Stimulated activated CD4-positive, alpha-beta T cell treated with anti-CD3 and anti-CD28 coated beads, Interleukin-2, amount 100 ng/mL, for 24 hours (primary cell): ENCODE data around the gene KRTAP3-1.

ENCODE experiments used
- DNase-seq, 2 donors: peaks; one replicate each; pipeline ENCODE4 v3.0.0-alpha.2; 2020

The KRTAP3-1 gene

GRCh38 chr17:40974366-40974765, 34.6 kb downstream of the KRTAP3-1 start:
- no peak for DNase-seq

DNA sequence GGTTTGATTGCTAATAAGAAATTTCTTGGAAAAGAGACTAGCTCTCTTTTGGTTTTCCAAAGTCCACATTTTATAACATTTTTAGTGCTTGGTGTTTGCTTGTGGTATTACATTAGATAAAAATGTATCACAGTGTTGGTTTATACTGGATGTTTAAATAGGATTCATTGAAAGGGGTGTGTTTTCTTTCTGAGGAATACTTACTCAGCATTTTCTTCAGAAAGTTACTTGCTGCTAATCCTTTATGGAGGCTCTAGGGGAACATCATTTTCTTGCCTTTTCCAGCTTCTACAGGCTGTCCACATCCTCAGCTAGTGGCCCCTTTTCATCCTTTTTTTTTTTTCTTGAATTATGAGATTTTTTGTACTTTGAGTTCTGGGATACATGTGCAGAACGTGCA, 41.3 kb downstream of the KRTAP3-1 start:
- DNase-seq, result no peak

DNA sequence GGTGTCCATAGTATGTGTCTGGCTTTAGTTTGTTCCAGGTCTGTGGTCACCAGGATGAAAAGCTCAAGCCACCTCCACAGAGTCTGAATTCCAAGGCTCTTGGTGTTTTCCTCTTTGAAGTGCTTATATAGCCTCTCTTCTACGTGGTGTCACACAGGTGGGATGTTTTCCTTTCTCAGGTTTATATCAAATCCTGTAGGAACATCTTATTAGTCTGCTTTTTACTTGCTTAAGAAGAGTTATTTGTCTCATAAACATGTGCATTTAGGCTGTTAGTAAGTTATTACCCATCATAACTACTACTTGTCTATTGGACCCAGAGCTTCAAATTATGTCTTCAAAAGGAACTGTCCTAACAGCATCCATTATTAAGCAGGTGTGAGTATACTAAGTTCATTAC, 42.1 kb downstream of the KRTAP3-1 start, which contains the start of gene KRT39:
KRT39 (minus strand) TSS at position 101 of the 400 bp plus-strand sequence; CDS start at position 9, 92 bp downstream.
- DNase-seq, result no peak

GRCh38 chr17:40963838-40964237, 45.1 kb downstream of the KRTAP3-1 start:
- DNase-seq, result no peak

DNA sequence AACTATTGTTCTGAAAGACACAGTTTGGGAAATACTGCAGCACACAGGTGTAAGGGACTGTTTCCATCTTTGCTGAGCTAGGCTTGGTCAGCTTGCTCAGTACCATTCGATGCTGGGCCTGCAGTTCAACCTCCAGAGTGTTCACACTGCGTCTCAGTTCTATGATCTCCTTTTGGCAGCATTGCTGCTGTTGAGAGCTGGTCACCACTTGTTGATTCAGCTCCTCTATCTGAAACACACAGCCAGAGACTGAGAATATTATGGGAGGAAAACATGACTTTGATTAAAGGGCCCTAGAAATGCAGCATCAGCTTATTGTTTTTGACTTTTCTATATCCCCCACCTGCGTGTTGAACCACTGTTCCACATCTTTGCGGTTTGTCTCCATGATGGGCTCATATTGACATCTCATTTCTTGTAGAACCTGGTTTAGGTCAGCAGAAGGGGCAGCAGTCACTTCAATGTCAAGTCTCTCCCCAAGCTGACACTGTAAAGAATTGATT, 46.8 kb downstream of the KRTAP3-1 start:
- no peak for DNase-seq

- no peak for DNase-seq
Observed at GRCh38 chr17:40961591-40961990, 47.3 kb downstream of the KRTAP3-1 start.

DNA sequence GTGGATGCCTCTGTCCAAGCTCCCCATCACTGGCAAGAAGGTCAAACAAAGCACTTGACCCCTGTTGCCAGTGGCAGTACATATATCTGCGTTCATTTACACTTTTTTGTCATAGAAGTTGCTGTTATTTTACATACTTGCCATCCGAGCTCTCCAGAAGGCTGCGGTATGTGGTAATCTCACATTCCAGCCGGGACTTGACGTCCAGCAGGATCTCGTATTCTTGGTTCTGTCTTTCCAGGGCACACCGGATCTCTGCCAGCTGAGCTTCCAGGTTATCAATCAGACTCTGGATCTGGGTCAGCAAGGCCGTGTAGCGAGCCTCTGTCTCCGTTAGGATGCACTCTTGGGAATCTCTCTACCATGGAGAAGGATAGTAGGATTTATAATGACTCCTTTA, 48.8 kb downstream of the KRTAP3-1 start:
- no peak for DNase-seq
